ENCODE results near the gene C20orf204.
A peak's percentile ranks its signal among the peaks of the same experiment; 100 is the strongest.

Gene C20orf204

DNA sequence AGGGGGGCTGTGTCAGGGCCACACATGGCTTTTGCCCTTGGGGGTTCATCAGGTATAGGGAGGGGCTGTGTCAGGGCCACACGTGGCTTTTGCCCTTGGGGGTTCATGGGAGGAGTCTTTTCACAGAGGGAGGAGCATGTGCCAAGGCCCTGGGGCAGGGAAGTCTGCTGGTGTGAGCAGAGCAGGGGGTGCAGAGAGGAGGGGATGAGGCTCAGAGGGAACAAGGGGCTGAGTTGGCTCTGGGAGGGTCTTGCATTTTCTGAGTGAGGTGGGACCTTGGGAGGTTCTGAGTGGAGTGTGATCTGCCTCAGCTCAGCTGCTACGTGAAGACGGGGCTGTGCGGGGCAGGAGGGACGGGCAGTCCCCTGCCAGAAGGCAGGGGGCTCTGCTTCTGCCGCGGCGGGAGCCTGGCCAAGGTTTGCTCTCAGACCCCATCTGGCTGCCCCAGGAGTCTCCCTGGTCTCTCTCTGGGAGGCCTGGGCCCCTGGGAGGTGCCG is 19.5 kb downstream of the C20orf204 start:
- DNase-seq: no peak

DNA sequence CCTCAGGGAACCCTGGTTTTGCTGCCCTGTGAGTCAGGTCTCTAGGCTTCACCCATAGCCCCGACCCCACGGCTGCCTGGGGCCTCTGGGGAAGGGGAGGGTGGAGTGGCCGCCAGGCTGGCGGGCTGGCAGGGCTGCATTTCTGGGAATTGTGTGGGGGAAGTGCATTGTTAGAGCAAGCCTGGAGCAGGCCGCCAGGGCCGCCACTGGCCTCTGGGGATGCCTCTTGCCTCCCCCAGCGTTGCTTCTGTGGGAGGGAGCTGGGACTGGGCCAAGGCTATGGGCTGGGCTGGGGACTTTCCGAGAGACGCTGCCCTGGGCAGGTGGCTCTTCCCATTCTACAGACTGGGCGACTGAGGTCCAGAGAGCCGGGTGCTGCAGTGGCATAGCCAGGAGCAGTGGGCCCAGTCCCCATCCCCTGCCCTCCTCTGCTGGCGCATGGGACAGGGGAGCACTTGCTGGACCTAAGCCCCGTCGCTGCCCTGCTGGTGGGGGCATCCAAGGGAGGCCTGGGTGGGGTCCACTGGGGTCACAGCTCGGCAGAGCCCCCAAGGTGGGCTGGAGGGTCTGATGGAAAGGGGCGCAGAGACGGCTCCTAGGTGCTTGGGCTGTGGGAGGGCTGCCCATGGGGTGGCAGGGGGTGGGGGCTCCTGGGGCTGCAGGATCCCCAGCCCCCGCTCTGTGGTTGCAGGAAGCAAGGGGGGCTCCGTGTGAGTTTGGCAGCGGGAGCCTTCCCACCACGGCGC is 20.1 kb downstream of the C20orf204 start:
- DNase-seq: no peak

DNA sequence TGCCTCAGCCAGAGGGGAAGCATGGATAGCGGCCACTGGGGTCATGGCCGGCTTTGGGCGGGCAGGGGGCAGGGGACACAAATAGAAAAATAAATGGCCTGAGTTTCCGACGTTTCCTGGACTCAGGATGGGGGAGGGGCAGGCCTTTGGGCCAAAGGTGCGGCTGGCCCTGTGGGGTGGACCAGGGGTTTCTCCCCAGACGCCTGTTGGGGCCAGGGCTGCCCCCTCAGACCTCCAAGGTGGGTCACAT is 20.6 kb downstream of the C20orf204 start:
- no peak for DNase-seq

DNA sequence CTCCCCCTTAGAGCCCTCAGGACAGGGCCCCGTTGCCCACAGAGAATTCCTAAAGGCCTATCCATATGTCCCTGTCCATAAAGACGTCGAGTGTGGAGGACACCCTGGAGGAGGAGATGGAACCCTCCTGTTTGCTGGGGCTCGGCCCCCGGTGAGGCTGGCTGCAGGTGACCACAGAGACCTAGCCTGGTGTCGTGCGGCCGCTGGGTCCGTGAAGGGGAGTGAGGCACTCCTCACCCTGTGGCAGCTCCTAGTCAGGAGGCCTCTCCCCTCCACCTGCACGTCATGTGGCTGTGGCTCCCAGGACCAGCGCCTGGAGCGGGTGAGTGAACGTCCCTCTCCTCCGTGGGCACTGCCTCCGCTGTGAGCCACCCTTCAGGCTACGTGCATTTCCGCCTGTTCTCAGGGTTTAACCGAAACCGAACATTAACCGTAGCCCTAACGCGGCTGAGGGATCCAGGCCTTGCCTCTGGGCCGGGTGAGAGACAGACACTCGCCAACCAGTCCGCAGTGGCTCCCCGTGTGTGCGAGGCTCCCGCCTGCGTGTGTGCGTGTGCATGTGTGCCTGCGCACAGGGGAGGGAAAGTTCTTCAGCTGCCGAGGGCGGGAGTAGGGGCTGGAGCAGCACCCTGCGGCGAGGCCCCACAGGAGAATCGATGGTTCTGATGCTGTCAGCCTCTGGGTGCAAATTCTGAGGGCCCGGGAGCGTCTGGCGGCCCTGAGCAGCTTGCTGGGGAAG is 21.1 kb downstream of the C20orf204 start:
- DNase-seq: no peak

DNA sequence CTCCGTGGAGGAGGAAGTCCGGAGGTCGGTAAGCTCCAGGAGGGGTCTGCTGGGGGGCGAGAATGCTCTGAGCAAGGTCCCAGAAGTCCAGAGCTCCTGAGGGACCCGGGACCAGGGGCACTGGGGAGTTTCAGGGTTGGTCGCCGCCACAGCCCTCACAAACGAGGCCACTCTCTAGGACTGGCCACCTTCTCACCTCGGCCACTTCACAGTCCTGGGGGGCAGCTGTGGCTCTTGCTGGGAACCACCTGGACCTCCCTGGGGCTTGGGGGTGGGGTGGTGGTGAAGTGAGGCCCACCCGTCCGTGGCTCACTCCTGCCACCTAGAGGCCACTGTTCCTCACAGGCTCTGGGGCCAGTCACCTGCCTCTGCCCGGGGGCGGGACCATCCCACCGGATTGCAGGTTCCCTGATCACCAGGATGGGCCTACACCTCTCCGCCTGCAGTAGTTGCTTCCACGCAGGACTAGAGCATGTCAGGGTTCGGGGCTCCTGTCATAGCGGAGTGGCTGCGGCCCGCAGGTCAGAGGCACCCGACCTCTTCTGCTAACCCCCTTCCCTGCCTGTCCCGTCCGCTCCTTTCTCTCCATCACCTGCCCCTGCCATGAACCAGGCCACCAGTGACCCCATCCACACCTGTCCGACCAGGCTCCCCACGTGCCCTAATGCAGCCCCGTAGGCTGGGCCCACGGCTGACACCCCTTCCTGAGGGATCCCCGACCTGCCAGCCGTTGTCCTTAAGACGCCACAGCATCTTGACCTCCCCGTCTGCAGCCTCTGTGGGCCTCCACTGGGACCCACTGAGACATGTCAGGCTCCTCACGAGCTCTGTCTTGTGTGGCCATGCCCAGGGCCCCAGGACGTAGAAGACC is 21.9 kb downstream of the C20orf204 start:
- DNase-seq: peak in 33 of 51 donors; percentile 3 to 66 (median 21)

DNA sequence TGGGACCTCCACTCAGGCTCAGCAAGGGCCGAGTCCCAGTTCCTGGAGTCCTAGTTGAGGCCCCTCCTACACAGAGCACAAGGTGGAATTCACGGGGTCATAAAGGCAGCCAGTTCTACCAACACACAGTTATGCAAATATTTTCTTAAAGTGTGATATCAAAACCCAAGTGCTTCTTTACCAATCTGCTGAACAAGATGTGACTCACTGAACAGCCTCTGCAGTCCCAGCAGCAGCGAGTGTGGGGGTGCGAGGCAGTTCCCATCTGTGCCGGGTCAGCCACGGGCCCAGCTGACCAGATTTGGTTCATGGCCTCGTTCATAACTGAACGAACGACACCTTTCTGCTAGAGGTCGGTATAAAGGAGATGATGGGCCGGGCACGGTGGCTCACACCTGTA is 22.6 kb downstream of the C20orf204 start:
- no peak for DNase-seq

DNA sequence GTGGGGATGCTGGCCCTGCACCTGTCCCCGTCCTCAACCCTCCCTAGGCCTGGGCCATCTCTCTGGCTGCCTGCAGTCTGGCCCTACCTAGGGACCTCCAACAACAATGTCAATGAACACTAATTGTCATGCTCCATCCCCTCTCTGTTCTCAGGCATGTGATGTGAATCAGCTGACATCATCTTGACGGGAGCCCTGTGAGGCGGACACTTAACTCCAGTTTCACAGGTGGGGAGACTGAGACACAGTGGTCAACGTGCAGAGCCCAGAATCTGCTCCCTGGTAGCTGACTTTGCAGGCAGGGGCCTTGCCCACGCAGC is 26.3 kb downstream of the C20orf204 start:
- DNase-seq: peak in 3 of 51 donors; percentile 38 to 56 (median 50)

DNA sequence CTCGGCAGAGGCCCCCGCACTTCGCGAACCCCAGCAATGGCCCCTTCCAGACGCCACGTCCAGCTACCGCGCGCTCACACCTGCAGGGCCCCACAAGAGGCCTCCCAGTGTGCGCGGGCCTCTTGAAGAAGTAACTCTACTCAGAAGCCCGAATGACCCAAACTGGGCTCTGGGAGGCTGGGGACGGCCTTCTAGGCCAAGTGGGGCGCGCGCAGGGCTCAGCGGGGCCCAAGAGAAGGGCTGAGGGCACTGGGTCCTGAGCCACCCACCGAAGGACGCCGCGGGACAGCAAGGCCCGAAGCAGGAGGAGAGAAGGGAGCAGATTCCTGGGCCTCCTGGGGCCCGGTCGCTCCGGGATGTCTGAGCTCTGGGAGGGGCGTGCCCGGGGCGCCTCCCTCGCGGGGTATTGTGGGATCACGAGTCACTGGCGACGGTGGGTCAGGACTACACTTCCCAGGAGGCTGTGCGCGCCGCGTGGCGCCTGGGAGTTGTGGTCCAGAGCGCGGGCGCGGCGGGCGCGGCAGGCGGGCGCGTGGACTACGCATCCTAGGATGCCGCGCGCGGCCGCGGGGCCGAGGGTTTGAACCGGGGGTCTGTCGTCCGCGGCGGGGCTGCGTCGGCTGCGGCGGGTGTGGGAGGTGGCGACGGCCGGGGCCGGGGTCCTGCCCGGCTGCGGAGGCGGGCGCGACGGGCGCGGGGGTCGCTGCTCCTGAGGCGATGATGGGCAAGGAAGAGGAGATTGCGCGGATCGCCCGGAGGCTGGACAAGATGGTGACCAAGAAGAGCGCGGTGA is 26.8 kb downstream of the C20orf204 start, which contains the start of gene TCEA2:
Gene TCEA2 (plus strand): TSS at position 603 of the 793 bp plus-strand sequence. CDS start 115 bp downstream, at position 718.
- peak; percentile 77 to 99 (median 96) for DNase-seq

DNA sequence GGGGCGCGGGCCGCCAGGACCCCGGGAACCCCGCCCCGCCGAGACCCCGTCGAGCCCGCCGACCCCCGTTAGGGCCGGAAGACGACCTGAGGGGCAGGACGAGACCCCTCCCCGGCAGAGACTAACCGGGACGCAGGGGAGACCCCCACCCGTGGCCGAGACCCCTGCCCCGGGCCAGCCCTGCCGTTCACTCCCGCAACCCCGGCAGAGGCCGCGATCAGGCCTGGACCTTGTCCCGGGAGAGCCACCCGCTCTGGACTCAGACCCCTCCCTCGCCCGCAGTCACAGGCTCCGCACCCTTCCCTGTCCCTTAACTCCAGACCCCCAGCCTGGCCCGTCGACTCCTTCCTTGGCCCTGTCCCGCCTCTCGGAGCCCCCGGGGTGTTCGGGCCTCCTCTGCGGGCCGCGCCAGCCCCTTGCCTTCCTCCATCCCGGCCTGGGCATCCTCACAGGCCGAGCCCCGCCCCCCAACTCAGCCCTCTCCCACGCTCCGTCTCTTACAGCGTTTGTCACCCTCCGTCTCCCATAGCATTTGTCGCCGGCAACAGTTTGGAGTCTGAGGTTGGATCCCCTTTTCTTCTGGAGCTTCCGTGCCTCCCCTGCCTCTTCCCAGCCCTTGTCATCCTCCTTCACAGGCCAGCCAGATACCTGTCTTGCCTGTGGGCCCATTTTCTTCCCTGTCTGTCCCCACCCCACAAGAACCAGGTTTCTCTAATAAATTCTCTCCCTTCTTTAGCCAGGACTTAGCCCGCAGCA is 27.6 kb downstream of the C20orf204 start:
- DNase-seq: peak in 6 of 51 donors; percentile 23 to 66 (median 44)

DNA sequence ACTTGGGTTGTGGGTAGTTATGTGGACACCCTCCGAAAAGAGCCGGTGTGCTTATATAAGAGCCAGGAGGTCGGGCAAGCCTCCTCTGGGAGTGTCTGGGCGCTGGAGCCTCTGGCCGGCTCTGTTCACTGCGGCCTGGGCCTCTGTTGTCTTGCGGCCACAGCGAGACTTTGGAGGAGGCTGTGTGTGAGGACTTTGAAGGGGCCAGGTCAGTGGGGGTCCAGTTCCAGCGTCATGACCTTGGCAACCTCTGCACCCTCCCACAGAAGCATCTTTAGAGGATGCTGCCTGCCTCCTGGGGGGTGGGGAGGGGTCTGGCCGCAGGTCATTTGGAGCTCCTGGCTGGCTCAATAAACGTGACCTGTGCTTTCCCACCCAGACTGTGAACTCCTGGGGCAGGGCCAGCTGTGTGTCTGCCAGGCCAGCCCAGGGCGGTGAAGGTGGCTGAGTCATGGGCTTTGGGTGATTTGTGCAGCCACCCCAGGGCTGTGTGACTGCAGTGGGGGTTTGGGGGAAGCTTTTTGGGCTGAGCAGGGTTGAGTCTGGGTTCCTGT is 28.2 kb downstream of the C20orf204 start:
- no peak for DNase-seq

DNA sequence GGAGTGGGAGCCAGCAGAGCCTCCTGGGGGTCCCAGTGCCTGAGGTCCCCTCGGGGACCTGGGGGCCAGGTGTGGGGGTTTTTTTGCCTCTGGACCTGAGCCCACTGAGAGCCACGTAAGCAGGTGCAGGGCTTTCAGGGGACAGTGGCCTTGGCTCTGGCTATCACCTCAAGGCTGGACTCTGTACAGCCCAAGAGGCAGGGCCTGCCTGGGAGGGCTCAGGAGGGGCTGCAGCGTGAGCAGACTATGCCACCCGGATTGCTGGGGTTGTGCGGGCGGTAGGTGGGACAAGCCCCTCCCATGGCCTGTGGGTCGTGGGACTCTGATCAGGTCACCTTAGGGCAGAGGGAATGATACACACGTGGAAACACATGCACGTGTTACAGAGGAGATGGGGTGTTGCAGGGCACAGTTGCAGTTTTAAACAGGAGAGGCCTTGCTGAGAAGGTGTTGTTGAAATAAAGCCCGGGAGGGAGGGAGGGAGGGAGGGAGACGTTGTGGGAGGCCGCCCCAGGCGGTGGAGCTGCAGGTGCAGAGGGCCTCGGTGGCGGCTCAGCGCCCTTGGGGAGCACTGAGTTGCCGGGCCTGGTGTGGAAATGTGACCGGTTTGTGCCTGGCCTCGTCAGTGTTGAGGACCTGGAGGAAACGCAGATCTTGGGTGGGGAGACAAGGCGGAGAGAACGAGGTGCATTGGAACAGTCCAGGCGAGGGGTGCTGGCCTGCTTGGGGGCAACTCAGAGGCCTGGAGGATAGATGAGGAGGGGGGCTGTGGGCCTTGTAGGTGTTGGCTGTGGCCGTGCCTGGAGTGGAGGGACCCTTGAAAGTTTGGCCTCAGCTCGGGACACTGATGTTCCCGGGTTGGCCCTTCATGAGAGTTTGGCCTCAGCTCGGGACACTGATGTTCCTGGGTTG is 29.3 kb downstream of the C20orf204 start:
- DNase-seq: no peak

DNA sequence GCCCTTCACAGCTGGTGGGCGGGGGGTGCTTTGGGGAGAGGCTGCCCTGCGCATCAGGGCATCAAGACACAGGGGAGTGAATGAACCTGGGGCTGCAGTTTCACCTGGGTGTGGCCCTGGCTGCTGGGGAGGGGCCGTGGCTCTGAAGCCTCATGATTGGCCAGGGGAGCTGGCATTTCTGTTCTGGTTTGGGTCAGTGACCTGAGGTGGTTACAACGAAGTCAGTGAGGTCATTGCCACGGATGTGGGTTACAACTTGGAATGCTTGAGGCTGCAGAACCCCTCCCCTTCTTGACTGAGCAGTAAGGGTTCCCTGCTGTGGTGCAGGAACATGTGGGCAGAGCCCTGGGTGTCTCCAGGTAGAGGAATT is 30.0 kb downstream of the C20orf204 start:
- no peak for DNase-seq

DNA sequence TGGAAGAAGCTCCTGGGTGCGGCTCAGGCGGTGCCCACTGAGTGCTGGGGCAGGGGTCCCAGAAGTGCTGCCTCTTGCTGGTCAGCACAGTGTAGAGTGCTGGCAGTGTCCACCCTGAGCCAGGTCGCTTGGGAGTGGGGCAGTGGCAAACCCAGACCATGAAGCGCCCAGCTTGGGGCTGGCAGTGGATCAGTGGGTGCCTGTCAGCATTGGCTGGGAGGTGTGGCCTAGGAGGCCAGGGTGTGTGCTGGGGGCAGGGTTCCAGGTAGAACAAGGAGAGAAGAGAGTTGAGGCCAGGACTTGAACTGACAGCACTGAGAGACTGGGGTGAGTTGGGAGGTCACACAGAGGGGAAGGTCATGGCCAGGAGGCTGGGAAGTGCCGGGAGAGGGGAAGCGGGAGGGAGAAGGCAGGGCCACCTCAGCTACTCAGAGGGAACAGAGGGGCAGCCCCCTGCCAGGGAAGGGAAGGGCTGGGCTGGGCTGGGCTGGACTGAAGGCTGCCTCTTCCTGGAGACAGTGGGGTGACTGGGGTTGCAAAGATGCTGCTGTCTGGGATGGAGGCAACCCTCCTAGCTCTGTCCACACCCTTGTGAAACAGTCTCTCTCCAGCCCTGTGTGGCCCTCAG is 31.1 kb downstream of the C20orf204 start:
- no peak for DNase-seq

DNA sequence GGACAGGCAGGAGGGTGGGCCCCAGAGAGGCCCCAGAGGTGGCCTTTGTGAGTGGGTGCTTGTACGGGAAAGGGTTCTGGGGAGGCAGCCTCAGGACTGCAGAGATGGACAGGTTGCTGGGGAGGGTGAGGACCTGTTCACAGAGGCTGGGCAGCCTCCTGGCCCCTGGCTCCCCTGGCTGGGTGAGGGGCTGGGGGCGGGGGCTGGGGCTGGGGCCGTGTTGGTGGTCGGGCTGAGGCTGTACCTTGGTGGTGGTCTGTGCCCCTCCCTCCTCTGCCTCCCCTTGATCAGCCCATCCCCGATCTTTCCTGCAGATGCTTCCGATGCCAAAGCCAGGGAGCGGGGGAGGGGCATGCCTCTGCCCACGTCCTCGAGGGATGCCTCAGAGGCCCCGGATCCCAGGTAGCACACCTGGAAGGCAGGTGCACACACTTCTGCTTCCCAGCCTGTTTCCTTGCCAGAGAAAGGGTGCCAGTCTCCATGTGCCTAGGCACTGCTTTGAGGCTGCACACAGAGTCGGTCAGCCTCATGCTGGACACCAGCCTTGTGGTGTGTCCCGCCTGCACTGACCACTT is 31.8 kb downstream of the C20orf204 start:
- no peak for DNase-seq

DNA sequence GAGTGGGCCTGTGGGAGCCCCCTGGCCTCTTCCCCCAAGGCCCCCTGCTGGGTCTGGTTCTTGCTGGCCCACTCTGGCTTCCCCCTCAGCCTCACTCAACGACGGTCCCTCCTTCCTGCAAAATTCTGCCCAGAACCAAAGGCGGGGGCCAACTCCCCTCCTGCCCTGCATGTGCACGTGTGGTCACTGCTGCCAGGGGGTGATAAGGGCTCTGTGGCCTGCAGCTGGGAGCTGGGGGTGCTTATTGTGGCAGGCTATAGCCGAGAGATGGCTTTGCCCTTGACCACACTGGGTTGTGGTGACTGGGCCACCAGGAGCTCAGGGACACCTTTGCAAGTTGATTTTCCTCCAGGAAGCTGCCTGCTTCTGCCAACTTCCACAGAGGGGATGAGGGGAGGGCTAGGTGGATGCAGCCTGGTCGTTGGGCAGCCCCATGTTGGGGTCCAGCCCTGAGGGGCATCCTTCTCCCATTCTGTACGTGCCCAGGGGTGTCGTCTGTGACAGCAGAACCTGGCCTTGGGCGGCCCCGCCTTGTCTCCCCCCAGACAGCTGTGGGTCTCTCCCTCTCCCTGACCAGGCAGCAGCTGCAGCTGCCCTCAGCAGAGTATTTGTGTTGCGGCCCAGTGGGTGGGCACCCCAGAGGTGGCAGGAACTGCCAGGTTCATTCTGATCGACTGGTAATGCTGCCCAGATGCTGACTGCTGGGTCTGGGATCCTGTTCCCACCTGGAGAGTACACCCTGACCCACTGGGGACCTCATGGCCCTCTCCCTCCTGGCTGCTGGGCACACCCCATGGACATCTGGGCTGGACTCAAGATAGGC is 32.6 kb downstream of the C20orf204 start:
- DNase-seq: no peak

DNA sequence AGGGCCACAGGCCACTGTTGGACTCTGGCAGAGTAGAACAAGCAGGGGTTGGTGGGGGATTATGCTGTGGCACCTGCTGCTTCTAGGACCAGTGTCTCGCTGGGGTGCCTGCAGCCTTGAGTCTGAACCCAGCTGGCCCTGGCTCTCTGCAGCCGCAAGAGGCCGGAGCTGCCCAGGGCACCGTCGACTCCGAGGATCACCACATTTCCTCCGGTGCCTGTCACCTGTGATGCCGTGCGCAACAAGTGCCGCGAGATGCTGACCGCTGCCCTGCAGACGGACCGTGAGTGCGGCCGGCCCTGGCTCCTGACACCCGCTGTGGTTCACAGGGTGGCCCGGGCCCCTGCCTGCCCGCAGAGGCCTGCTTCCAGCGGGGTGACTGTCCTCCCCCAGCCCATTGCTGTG is 33.2 kb downstream of the C20orf204 start:
- no peak for DNase-seq

DNA sequence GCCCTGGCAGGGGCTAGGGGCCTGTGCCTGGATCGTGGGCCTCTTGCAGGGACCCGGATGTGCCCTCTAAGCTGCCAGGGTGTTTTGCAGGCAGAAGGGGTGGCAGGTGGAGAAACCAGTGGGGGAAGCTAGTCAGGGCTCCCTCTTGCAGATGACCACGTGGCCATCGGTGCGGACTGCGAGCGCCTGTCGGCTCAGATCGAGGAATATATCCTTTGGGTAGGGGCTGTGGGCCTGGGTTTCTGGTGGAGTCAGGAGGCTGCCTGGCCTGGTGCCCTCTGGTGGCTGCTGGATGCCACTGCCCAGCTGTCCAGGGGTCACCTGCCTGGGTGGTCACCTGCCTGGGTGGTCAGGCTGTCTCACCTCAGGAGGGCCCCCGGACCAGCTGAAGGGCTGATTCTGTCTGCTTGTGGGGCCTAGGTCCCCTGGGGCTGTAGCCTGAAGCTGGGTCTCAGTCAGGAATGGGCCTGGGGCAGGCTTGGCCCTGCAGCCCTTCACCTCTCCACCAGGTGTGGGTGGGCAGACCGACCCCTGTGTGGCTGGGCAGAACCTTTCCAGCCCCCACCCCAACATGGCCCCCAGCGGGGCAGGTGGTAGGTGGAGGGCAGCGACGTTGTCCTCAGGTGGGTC is 33.7 kb downstream of the C20orf204 start:
- peak in 2 of 51 donors; percentile 15 to 41 for DNase-seq

Data from hypothalamus (tissue), 51 donors.